Neural progenitor cell (in vitro differentiated cells): ENCODE measurements around the gene MXRA8.

Source experiments
- CTCF ChIP-seq: fragments of 200-600 bp; sonication (generic); IDR thresholded peaks from 2 replicates; pipeline ENCODE4 v1.5.1; 2017; ENCODE audit warnings: antibody characterized with exemption, mild to moderate bottlenecking
- EZH2 ChIP-seq: fragments of 200-600 bp; sonication (generic); IDR thresholded peaks from 2 replicates; pipeline ENCODE4 v1.6.1; 2017; ENCODE audit warnings: antibody characterized with exemption, mild to moderate bottlenecking, moderate library complexity
- EZH2phosphoT487 ChIP-seq: fragments of 200-600 bp; sonication (generic); IDR thresholded peaks from 2 replicates; pipeline ENCODE4 v1.6.1; 2017; ENCODE audit warnings: antibody characterized with exemption

GRCh38 chr1:1306661-1307260, 51.6 kb downstream of the MXRA8 start:
- TF ChIP-seq EZH2phosphoT487 (no peak), CTCF (no peak), EZH2 (no peak)
